ENCODE results near the gene FAM89B. TPM values are rescaled to one million over a fixed set of nuclear protein-coding genes. Genes with fewer than 3 reads are reported as not detected.

FAM89B gene
- total RNA-seq, 3 donors from 2014 or later = 26.4 to 61.2 (median 28.5) TPM

- H3K9me3 ChIP-seq = no peaks in the 10 kb centered on the region
- no peak for ATAC-seq
- no peaks in the 10 kb centered on the region for H3K36me3 ChIP-seq (ENCODE audit: low read depth)
- H3K4me1 ChIP-seq (ENCODE audit: low read depth) = peaks cover 21% of the 10 kb centered on the region
- intact Hi-C loops (cut with DNase I, micrococcal nuclease) = no loop called here
- no peak for DNase-seq
- no peak for TF ChIP-seq CTCF (IDR thresholded peaks at IDR 0.05)
- no peak overlapping the region for H3K4me3 ChIP-seq
Observed at GRCh38 chr11:65541093-65541982, 31.0 kb upstream of the FAM89B start.

GRCh38 chr11:65542738-65543390 is 29.5 kb upstream of the FAM89B start:
- Histone ChIP-seq H3K4me1 (ENCODE audit: low read depth) (peaks cover 21% of the 10 kb centered on the region), H3K4me3 (no peak overlapping the region), H3K36me3 (ENCODE audit: low read depth) (no peaks in the 10 kb centered on the region), H3K9me3 (no peaks in the 10 kb centered on the region)
- ATAC-seq (no peak), DNase-seq (no peak)
- no peak for TF ChIP-seq CTCF (IDR thresholded peaks at IDR 0.05)
- intact Hi-C loops (cut with DNase I, micrococcal nuclease) = no loop called here

GRCh38 chr11:65545853-65546216 is 26.5 kb upstream of the FAM89B start:
- H3K9me3 ChIP-seq = no peaks in the 10 kb centered on the region
- no peak for TF ChIP-seq CTCF (IDR thresholded peaks at IDR 0.05)
- intact Hi-C loops (cut with DNase I, micrococcal nuclease) = no loop called here
- DNase-seq (peak in 2 of 3 donors; percentile 53 to 60), ATAC-seq (peak; percentile 17)
- H3K4me1 ChIP-seq (ENCODE audit: low read depth) = peaks cover 12% of the 10 kb centered on the region
- H3K36me3 ChIP-seq (ENCODE audit: low read depth) = no peaks in the 10 kb centered on the region
- H3K4me3 ChIP-seq = peak overlapping the region; percentile 22

GRCh38 chr11:65546217-65546958 is 25.9 kb upstream of the FAM89B start:
- H3K36me3 ChIP-seq (ENCODE audit: low read depth) = no peaks in the 10 kb centered on the region
- peak overlapping the region; percentile 22 for H3K4me3 ChIP-seq
- DNase-seq (peak; percentile 98 to 99 (median 99)), ATAC-seq (peak; percentile 92)
- H3K9me3 ChIP-seq = no peaks in the 10 kb centered on the region
- H3K4me1 ChIP-seq (ENCODE audit: low read depth) = peaks cover 11% of the 10 kb centered on the region
- intact Hi-C loops (cut with DNase I, micrococcal nuclease) = no loop called here
- TF ChIP-seq CTCF (IDR thresholded peaks at IDR 0.05) = no peak

GRCh38 chr11:65547446-65548125 is 24.8 kb upstream of the FAM89B start:
- Histone ChIP-seq H3K4me3 (no peak overlapping the region), H3K4me1 (ENCODE audit: low read depth) (peaks cover 19% of the 10 kb centered on the region), H3K9me3 (no peaks in the 10 kb centered on the region), H3K36me3 (ENCODE audit: low read depth) (no peaks in the 10 kb centered on the region)
- intact Hi-C loops (cut with DNase I, micrococcal nuclease) = no loop called here
- TF ChIP-seq CTCF (IDR thresholded peaks at IDR 0.05) = no peak
- no peak for ATAC-seq
- peak in 1 of 3 donors; percentile 57 for DNase-seq

Measured in mucosa of descending colon (tissue), 3 donors.